ENCODE measurements around the gene SSH2. TPM values are rescaled to one million over a fixed set of nuclear protein-coding genes. Genes with fewer than 3 reads are reported as not detected.
"Not testable (repeated sequence)": the region's sequence is repeated elsewhere in the genome, so short reads cannot be mapped to it uniquely, and the experiment has no call there.

The SSH2 gene
- polyA plus RNA-seq, 1 of the 3 experiments (the other 2 are of a cell fraction): 8.8 TPM

GRCh38 chr17:29880031-29880430 lies 50.0 kb downstream of the SSH2 start:
- no peak overlapping the region for H3K27ac ChIP-seq (ENCODE audit: low read depth in 2 of 2, low read length in 1 of 2)
- no peaks in the 10 kb centered on the region for H3K27me3 ChIP-seq (ENCODE audit: insufficient read depth)
- no peak overlapping the region for H3K4me2 ChIP-seq
- ChIA-PET POLR2A (no interaction called here), CTCF (interaction anchor here (0.8 kb wide), 1 partner anchor 72 kb away, joined by 3 read pairs; no protein-coding TSS in a partner anchor)
- no peak overlapping the region for H3K9ac ChIP-seq
- H3K36me3 ChIP-seq (replicated peaks in 1 of 2; ENCODE audit: control insufficient read depth in 1 of 2, insufficient read depth in 2 of 2, low read length in 1 of 2): no peaks in the 10 kb centered on the region
- no peak for TF ChIP-seq CHD2 (IDR thresholded peaks at IDR 0.05; ENCODE audit: low read length, partially characterized antibody)
- no peak for TF ChIP-seq RFX5 (IDR thresholded peaks at IDR 0.05; ENCODE audit: low read length)
- no peak for TF ChIP-seq JUND (IDR thresholded peaks at IDR 0.05)
- no peak for TF ChIP-seq SIN3A (IDR thresholded peaks at IDR 0.05; ENCODE audit: borderline replicate concordance, low read depth, low read length)
- TF ChIP-seq FOSL2 (IDR thresholded peaks at IDR 0.05; ENCODE audit: borderline replicate concordance, low read depth): no peak
- TF ChIP-seq FOXM1 (IDR thresholded peaks at IDR 0.05; ENCODE audit: low read depth): no peak
- no peak for TF ChIP-seq MXI1 (IDR thresholded peaks at IDR 0.05; ENCODE audit: low read depth, low read length)
- no peak for TF ChIP-seq EP300 (IDR thresholded peaks at IDR 0.05; ENCODE audit: borderline replicate concordance in 1 of 2, low read depth in 1 of 2, low read length in 1 of 2)
- no peak for TF ChIP-seq FOXJ3 (CRISPR knock-in tag; IDR thresholded peaks at IDR 0.05)
- no peak for TF ChIP-seq CTCF (IDR thresholded peaks at IDR 0.05)
- TF ChIP-seq RCOR1 (IDR thresholded peaks at IDR 0.05; ENCODE audit: low read length): no peak
- no peak for TF ChIP-seq USF1 (IDR thresholded peaks at IDR 0.05; ENCODE audit: borderline replicate concordance, low read depth)
- TF ChIP-seq EZH2phosphoT487 (IDR thresholded peaks at IDR 0.05; ENCODE audit: borderline replicate concordance, low read depth): no peak
- no peak for TF ChIP-seq ELF1 (IDR thresholded peaks at IDR 0.05)
- no peak overlapping the region for H2AFZ ChIP-seq (ENCODE audit: low read depth)
- DNase-seq: no peak
- peaks cover 0 to 18% of the 10 kb centered on the region in 2 experiments; a peak in 1 of 4 replicates for H3K4me1 ChIP-seq (ENCODE audit: control insufficient read depth in 1 of 2, insufficient read depth in 2 of 2, low read depth in 1 of 2, low read length in 1 of 2)
- no peaks in the 10 kb centered on the region for H3K9me2 ChIP-seq
- 93% methylated on average over 6 of the region's 6 CpGs for WGBS (ENCODE audit: low lambda C conversion rate)
- H3K4me3 ChIP-seq (ENCODE audit: low read depth in 2 of 2, low read length in 1 of 2): no peak overlapping the region
- H3K79me2 ChIP-seq (ENCODE audit: insufficient read depth): peaks cover 49% of the 10 kb centered on the region
- no peaks in the 10 kb centered on the region for H4K20me1 ChIP-seq (ENCODE audit: insufficient read depth)
- peaks cover 7% of the 10 kb centered on the region for H3F3A ChIP-seq (replicated peaks; ENCODE audit: insufficient read depth)
- no peaks in the 10 kb centered on the region for H3K9me3 ChIP-seq

GRCh38 chr17:29874931-29875596 lies 55.0 kb downstream of the SSH2 start:
- WGBS (ENCODE audit: low lambda C conversion rate): 100% methylated on average over 1 of the region's 1 CpG
- H3F3A ChIP-seq (replicated peaks; ENCODE audit: insufficient read depth): no peaks in the 10 kb centered on the region
- no peaks in the 10 kb centered on the region for H3K9me3 ChIP-seq
- no peak overlapping the region for H2AFZ ChIP-seq (ENCODE audit: low read depth)
- POLR2A ChIA-PET: no interaction called here
- H3K79me2 ChIP-seq (ENCODE audit: insufficient read depth): peaks cover 48% of the 10 kb centered on the region
- TF ChIP-seq EP300 (IDR thresholded peaks at IDR 0.05; ENCODE audit: borderline replicate concordance in 1 of 2, low read depth in 1 of 2, low read length in 1 of 2) (no peak), RXRA (IDR thresholded peaks at IDR 0.05; ENCODE audit: borderline replicate concordance, low read depth) (no peak), RCOR1 (IDR thresholded peaks at IDR 0.05; ENCODE audit: low read length) (no peak), TAF1 (IDR thresholded peaks at IDR 0.05; ENCODE audit: borderline replicate concordance, low read depth, low read length) (no peak), YY1 (IDR thresholded peaks at IDR 0.05; ENCODE audit: low read depth) (no peak), GABPA (IDR thresholded peaks at IDR 0.05; ENCODE audit: low read depth) (no peak), CHD2 (IDR thresholded peaks at IDR 0.05; ENCODE audit: low read length, partially characterized antibody) (no peak), FOXM1 (IDR thresholded peaks at IDR 0.05; ENCODE audit: low read depth) (no peak), FOSL2 (IDR thresholded peaks at IDR 0.05; ENCODE audit: borderline replicate concordance, low read depth) (no peak)
- H3K9me2 ChIP-seq: no peaks in the 10 kb centered on the region
- no peaks in the 10 kb centered on the region for H3K36me3 ChIP-seq (replicated peaks in 1 of 2; ENCODE audit: control insufficient read depth in 1 of 2, insufficient read depth in 2 of 2, low read length in 1 of 2)
- H3K4me3 ChIP-seq (ENCODE audit: low read depth in 2 of 2, low read length in 1 of 2): no peak overlapping the region
- no peak overlapping the region for H3K27ac ChIP-seq (ENCODE audit: low read depth in 2 of 2, low read length in 1 of 2)
- H4K20me1 ChIP-seq (ENCODE audit: insufficient read depth): no peaks in the 10 kb centered on the region
- CTCF ChIA-PET: no interaction called here
- H3K4me2 ChIP-seq: no peak overlapping the region
- H3K27me3 ChIP-seq (ENCODE audit: insufficient read depth): no peaks in the 10 kb centered on the region
- no peak for DNase-seq
- H3K4me1 ChIP-seq (ENCODE audit: control insufficient read depth in 1 of 2, insufficient read depth in 2 of 2, low read depth in 1 of 2, low read length in 1 of 2): peaks cover 3 to 8% of the 10 kb centered on the region in 2 experiments; a peak in 2 of 4 replicates
- no peak overlapping the region for H3K9ac ChIP-seq

- CTCF ChIA-PET: interaction anchor here (1.3 kb wide), 1 partner anchor 9 kb away, joined by 3 read pairs; no protein-coding TSS in a partner anchor
- POLR2A ChIA-PET; H3K27me3 ChIP-seq (ENCODE audit: insufficient read depth): not testable (repeated sequence)
These were observed 55.7 kb downstream of the SSH2 start for GRCh38 chr17:29874358-29874757.

More at GRCh38 chr17:29874358-29874757, 55.7 kb downstream of the SSH2 start:
- H3K9me2 ChIP-seq; H3F3A ChIP-seq (replicated peaks; ENCODE audit: insufficient read depth); H3K9ac ChIP-seq; H3K9me3 ChIP-seq; H3K4me2 ChIP-seq; DNase-seq; H3K27ac ChIP-seq (ENCODE audit: low read depth in 2 of 2, low read length in 1 of 2); H3K36me3 ChIP-seq (replicated peaks in 1 of 2; ENCODE audit: control insufficient read depth in 1 of 2, insufficient read depth in 2 of 2, low read length in 1 of 2); H3K4me3 ChIP-seq (ENCODE audit: low read depth in 2 of 2, low read length in 1 of 2); H3K4me1 ChIP-seq (ENCODE audit: control insufficient read depth in 1 of 2, insufficient read depth in 2 of 2, low read depth in 1 of 2, low read length in 1 of 2); H2AFZ ChIP-seq (ENCODE audit: low read depth); H4K20me1 ChIP-seq (ENCODE audit: insufficient read depth): not testable (repeated sequence)
- 88% methylated on average over 1 of the region's 1 CpG for WGBS (ENCODE audit: low lambda C conversion rate)
- peaks cover 41% of the 10 kb centered on the region for H3K79me2 ChIP-seq (ENCODE audit: insufficient read depth)

Measured in SK-N-SH (cell line).